ENCODE data around the gene OXER1. TPM values are rescaled to one million over a fixed set of nuclear protein-coding genes. Genes with fewer than 3 reads are reported as not detected.
A peak's percentile ranks its signal among the peaks of the same experiment; 100 is the strongest.

OXER1 gene
- total and polyA plus RNA-seq, 2 of the 13 experiments (the other 11 are each of a cell fraction or from before 2014, with no cell fraction given) = 8.0 to 9.0 TPM

DNA sequence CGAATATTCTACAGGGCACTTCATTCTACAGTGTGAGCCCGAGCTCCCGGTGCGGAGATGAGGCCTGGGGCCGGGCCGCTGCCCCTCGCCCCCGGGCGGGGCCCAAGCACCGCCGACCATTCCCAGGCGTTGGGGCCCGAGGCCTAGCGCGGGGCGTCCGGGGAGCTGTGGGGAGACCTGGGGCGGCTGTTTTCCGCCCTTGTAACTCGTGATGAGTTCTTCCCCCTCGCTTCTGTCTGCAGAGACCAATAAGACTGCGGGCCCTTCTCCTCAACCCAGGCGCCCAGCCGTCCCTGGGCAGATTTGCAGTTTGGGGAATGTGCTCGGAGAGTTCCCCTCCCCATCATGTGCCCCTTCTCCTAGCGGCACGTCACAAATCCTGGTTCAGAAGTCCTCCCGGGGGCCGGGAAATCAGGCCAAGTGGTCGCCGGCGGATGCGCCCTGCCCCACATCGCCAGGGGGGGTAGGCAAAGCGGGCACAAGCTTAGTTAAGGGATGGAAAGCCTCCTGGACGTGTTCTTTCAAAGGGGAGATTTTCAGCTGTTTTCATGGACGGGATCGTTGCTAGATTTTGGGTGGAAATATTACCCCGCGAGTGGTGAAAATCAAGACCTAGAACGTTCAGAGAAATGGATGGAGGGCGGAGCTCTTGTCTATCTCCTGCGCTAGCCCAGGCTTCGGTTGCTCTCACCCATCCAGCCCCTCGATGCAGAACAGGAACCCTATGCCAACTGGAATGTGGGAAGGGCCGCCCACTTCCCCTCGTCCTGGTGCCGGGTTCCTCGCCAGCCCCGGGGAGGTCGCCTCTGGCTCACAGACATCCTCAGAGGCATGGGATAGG, 47.3 kb upstream of the OXER1 start (continued):
- TF ChIP-seq, protein P1, sequence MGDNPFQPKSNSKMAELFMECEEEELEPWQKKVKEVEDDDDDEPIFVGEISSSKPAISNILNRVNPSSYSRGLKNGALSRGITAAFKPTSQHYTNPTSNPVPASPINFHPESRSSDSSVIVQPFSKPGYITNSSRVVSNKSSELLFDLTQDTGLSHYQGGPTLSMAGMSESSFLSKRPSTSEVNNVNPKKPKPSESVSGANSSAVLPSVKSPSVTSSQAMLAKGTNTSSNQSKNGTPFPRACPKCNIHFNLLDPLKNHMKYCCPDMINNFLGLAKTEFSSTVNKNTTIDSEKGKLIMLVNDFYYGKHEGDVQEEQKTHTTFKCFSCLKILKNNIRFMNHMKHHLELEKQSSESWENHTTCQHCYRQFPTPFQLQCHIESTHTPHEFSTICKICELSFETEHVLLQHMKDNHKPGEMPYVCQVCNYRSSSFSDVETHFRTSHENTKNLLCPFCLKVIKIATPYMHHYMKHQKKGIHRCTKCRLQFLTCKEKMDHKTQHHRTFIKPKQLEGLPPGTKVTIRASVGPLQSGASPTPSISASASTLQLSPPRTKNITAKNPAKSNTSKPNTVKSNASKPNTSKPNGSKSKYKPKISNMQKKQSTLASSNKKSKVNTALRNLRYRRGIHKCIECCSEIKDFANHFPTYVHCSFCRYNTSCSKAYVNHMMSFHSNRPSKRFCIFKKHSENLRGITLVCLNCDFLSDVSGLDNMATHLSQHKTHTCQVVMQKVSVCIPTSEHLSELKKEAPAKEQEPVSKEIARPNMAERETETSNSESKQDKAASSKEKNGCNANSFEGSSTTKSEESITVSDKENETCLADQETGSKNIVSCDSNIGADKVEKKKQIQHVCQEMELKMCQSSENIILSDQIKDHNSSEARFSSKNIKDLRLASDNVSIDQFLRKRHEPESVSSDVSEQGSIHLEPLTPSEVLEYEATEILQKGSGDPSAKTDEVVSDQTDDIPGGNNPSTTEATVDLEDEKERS (CRISPR knock-in tag; IDR thresholded peaks at IDR 0.05) = no peak
- TF ChIP-seq ZBTB7A (CRISPR knock-in tag; IDR thresholded peaks at IDR 0.05) (0 out of 2 replicates have a peak, but pooled peaks have one; percentile 39), ZNF670 (CRISPR knock-in tag; IDR thresholded peaks at IDR 0.05; ENCODE audit: borderline replicate concordance) (no peak), SRF (IDR thresholded peaks at IDR 0.05; ENCODE audit: low read depth, low read length) (no peak), REPIN1 (CRISPR knock-in tag; IDR thresholded peaks at IDR 0.05; ENCODE audit: borderline replicate concordance, low read depth) (no peak), YY1 (IDR thresholded peaks at IDR 0.05; ENCODE audit: insufficient read depth, insufficient replicate concordance, low read depth, low read length) (no peak), SKI (IDR thresholded peaks at IDR 0.05; ENCODE audit: partially characterized antibody) (no peak), ZNF530 (CRISPR knock-in tag; IDR thresholded peaks at IDR 0.05; ENCODE audit: low read depth) (no peak), PHF8 (CRISPR knock-in tag; IDR thresholded peaks at IDR 0.05) (peak; percentile 48), ATF7-NPFF (CRISPR knock-in tag; IDR thresholded peaks at IDR 0.05; ENCODE audit: low read depth) (peak; percentile 34; the same call in 1 of the 2 replicates), ZNF354B (CRISPR knock-in tag; IDR thresholded peaks at IDR 0.05) (no peak), KLF15 (CRISPR knock-in tag; IDR thresholded peaks at IDR 0.05; ENCODE audit: borderline replicate concordance) (no peak)
- TF ChIP-seq, protein P2, sequence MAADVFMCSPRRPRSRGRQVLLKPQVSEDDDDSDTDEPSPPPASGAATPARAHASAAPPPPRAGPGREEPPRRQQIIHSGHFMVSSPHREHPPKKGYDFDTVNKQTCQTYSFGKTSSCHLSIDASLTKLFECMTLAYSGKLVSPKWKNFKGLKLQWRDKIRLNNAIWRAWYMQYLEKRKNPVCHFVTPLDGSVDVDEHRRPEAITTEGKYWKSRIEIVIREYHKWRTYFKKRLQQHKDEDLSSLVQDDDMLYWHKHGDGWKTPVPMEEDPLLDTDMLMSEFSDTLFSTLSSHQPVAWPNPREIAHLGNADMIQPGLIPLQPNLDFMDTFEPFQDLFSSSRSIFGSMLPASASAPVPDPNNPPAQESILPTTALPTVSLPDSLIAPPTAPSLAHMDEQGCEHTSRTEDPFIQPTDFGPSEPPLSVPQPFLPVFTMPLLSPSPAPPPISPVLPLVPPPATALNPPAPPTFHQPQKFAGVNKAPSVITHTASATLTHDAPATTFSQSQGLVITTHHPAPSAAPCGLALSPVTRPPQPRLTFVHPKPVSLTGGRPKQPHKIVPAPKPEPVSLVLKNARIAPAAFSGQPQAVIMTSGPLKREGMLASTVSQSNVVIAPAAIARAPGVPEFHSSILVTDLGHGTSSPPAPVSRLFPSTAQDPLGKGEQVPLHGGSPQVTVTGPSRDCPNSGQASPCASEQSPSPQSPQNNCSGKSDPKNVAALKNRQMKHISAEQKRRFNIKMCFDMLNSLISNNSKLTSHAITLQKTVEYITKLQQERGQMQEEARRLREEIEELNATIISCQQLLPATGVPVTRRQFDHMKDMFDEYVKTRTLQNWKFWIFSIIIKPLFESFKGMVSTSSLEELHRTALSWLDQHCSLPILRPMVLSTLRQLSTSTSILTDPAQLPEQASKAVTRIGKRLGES (CRISPR knock-in tag; IDR thresholded peaks at IDR 0.05; ENCODE audit: borderline replicate concordance) = no peak
- TF ChIP-seq, protein P3, sequence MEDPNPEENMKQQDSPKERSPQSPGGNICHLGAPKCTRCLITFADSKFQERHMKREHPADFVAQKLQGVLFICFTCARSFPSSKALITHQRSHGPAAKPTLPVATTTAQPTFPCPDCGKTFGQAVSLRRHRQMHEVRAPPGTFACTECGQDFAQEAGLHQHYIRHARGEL (CRISPR knock-in tag; IDR thresholded peaks at IDR 0.05) = no peak
- TF ChIP-seq, protein P4, sequence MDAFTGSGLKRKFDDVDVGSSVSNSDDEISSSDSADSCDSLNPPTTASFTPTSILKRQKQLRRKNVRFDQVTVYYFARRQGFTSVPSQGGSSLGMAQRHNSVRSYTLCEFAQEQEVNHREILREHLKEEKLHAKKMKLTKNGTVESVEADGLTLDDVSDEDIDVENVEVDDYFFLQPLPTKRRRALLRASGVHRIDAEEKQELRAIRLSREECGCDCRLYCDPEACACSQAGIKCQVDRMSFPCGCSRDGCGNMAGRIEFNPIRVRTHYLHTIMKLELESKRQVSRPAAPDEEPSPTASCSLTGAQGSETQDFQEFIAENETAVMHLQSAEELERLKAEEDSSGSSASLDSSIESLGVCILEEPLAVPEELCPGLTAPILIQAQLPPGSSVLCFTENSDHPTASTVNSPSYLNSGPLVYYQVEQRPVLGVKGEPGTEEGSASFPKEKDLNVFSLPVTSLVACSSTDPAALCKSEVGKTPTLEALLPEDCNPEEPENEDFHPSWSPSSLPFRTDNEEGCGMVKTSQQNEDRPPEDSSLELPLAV (CRISPR knock-in tag; conservative IDR thresholded peaks at IDR 0.05; ENCODE audit: low read depth) = no peak
- TF ChIP-seq, protein P5, sequence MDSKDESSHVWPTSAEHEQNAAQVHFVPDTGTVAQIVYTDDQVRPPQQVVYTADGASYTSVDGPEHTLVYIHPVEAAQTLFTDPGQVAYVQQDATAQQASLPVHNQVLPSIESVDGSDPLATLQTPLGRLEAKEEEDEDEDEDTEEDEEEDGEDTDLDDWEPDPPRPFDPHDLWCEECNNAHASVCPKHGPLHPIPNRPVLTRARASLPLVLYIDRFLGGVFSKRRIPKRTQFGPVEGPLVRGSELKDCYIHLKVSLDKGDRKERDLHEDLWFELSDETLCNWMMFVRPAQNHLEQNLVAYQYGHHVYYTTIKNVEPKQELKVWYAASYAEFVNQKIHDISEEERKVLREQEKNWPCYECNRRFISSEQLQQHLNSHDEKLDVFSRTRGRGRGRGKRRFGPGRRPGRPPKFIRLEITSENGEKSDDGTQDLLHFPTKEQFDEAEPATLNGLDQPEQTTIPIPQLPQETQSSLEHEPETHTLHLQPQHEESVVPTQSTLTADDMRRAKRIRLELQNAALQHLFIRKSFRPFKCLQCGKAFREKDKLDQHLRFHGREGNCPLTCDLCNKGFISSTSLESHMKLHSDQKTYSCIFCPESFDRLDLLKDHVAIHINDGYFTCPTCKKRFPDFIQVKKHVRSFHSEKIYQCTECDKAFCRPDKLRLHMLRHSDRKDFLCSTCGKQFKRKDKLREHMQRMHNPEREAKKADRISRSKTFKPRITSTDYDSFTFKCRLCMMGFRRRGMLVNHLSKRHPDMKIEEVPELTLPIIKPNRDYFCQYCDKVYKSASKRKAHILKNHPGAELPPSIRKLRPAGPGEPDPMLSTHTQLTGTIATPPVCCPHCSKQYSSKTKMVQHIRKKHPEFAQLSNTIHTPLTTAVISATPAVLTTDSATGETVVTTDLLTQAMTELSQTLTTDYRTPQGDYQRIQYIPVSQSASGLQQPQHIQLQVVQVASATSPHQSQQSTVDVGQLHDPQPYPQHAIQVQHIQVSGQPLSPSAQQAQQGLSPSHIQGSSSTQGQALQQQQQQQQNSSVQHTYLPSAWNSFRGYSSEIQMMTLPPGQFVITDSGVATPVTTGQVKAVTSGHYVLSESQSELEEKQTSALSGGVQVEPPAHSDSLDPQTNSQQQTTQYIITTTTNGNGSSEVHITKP (CRISPR knock-in tag; IDR thresholded peaks at IDR 0.05; ENCODE audit: low read depth) = no peak
